Upper lobe of right lung (tissue), 1 donor: Measurements from ENCODE around the gene PTTG1IP. TPM values are rescaled to one million over a fixed set of nuclear protein-coding genes. Genes with fewer than 3 reads are reported as not detected.

Experiments used
- ATAC-seq: fragments of 200-7000 bp; cut with Tn5 transposase; one replicate; pipeline ENCODE4 v1.9.1; 2020; ENCODE audit warnings: mild to moderate bottlenecking, moderate library complexity
- DNase-seq: peaks from one replicate; pipeline ENCODE4 v3.0.0-alpha.2; 2020
- H3K27ac ChIP-seq: fragments of 200-600 bp; one replicate; pipeline ENCODE4 v1.8.0; 2022
- H3K27me3 ChIP-seq: fragments of 200-600 bp; one replicate; pipeline ENCODE4 v1.8.0; 2022; ENCODE audit warnings: mild to moderate bottlenecking
- H3K36me3 ChIP-seq: fragments of 200-600 bp; one replicate; pipeline ENCODE4 v1.8.0; 2022
- H3K4me1 ChIP-seq: fragments of 200-600 bp; one replicate; pipeline ENCODE4 v1.8.0; 2022
- H3K4me3 ChIP-seq: fragments of 200-600 bp; one replicate; pipeline ENCODE4 v1.8.0; 2022; ENCODE audit warnings: mild to moderate bottlenecking
- H3K9me3 ChIP-seq: fragments of 200-600 bp; one replicate; pipeline ENCODE4 v1.8.0; 2022
- CTCF ChIP-seq: fragments of 200-600 bp; IDR thresholded peaks from one replicate; pipeline ENCODE4 v1.8.0; 2022; ENCODE audit warnings: antibody characterized with exemption
- intact Hi-C: fragments of 100-400 bp; cut with DNase I; formaldehyde crosslinking; loops from one replicate; pipeline ENCODE4 v1.11.0; 2022
- total RNA-seq: library from RNA; stranded (reverse); fragmentation: NEBNext Ultra II Directional; extraction: Animal tissue kit (Norgen Biotek cat#: 25700); gene quantifications from one replicate; pipeline ENCODE4 v1.2.1, GENCODE V29; 2021
- donor health status: DM: no; HTN: yes; CAD: no; lungs with severe emphysema.

PTTG1IP gene
- total RNA-seq, 1 donor from 2014 or later = 244 TPM

GRCh38 chr21:44831227-44831860, 42.1 kb downstream of the PTTG1IP start:
- Histone ChIP-seq H3K9me3 (no peaks in the 10 kb centered on the region), H3K4me3 (no peak overlapping the region), H3K27me3 (no peaks in the 10 kb centered on the region), H3K4me1 (no peaks in the 10 kb centered on the region), H3K27ac (no peak overlapping the region), H3K36me3 (no peaks in the 10 kb centered on the region)
- ATAC-seq = no peak
- TF ChIP-seq CTCF = no peak
- intact Hi-C loops = no loop called here
- no peak for DNase-seq

- intact Hi-C loops = no loop called here
- no peaks in the 10 kb centered on the region for H3K27me3 ChIP-seq
- H3K4me3 ChIP-seq = no peak overlapping the region
- no peak for DNase-seq
- no peak for ATAC-seq
- no peaks in the 10 kb centered on the region for H3K36me3 ChIP-seq
- H3K4me1 ChIP-seq = no peaks in the 10 kb centered on the region
- H3K9me3 ChIP-seq = no peaks in the 10 kb centered on the region
- H3K27ac ChIP-seq = no peak overlapping the region
- TF ChIP-seq CTCF = no peak
Measured at GRCh38 chr21:44829507-44830092, 43.9 kb downstream of the PTTG1IP start.

DNA sequence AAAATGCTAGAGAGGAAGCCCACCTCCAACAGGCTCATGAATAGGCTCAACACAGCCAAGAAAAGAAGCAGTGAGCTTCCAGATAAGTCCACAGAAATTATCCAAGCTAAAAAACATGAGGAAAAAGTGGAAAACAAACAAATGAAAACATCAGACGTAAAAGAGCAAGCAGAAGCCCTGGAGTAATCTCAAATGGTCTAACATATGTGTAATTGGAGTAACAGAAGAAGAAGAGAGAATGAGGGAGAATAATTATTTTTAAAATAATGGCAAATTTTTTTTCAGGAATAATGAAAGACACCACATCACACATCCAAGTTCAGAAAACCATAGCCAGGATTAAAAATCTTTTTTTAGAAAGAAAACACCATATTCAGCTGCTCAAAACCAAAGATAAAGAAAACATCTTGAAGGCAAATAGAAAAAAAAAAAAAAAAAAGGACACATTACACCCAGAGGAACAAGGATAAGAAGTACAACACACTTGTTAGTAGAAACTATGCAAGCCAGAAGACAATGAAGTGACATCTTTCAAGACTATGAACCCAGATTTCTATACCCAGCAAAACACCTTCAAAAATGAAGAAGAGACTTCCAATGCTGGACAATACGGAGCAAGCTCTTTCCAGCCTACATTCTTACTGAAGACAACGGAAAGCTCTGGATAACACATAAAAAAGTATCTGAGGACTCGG, 45.0 kb downstream of the PTTG1IP start:
- ATAC-seq (no peak), DNase-seq (no peak)
- no peaks in the 10 kb centered on the region for H3K27me3 ChIP-seq
- H3K27ac ChIP-seq = no peak overlapping the region
- no peak for TF ChIP-seq CTCF
- H3K4me3 ChIP-seq = no peak overlapping the region
- H3K36me3 ChIP-seq = no peaks in the 10 kb centered on the region
- no peaks in the 10 kb centered on the region for H3K4me1 ChIP-seq
- no peaks in the 10 kb centered on the region for H3K9me3 ChIP-seq
- intact Hi-C loops = no loop called here

DNA sequence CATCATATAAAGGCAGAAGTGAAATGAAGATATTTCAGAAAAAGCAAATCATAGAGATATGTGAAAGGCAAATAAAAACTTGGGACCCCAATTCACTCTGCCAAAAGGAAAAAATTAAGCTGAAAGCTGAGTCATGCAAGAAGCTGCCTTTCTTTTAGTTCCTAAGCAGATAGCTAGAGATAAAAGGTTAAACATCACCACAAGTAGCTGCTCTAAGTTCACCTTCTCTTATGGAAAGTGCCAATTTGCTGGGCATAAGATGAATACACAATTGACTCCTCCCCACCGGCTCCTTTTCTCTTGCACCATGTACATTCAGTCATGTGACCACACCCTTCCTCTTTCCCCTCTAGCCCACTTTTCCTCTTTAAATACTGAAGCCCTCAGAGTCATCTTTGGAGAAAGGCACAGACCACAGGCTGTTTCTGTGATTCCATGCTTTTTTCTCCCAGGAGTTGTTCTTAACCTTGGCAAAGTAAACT, 50.3 kb downstream of the PTTG1IP start:
- ATAC-seq = peak; percentile 42
- no peaks in the 10 kb centered on the region for H3K36me3 ChIP-seq
- H3K9me3 ChIP-seq = peaks cover 10% of the 10 kb centered on the region
- no peak overlapping the region for H3K4me3 ChIP-seq
- H3K4me1 ChIP-seq = no peaks in the 10 kb centered on the region
- no peaks in the 10 kb centered on the region for H3K27me3 ChIP-seq
- TF ChIP-seq CTCF = no peak
- intact Hi-C loops = no loop called here
- no peak overlapping the region for H3K27ac ChIP-seq
- no peak for DNase-seq

- no peaks in the 10 kb centered on the region for H3K4me1 ChIP-seq
- H3K36me3 ChIP-seq = no peaks in the 10 kb centered on the region
- H3K4me3 ChIP-seq = no peak overlapping the region
- no peak for ATAC-seq
- TF ChIP-seq CTCF = no peak
- no peak overlapping the region for H3K27ac ChIP-seq
- intact Hi-C loops = no loop called here
- peaks cover 10% of the 10 kb centered on the region for H3K9me3 ChIP-seq
- DNase-seq = no peak
- H3K27me3 ChIP-seq = no peaks in the 10 kb centered on the region
Measured at GRCh38 chr21:44822484-44823178, 50.9 kb downstream of the PTTG1IP start.
